HG03571 (cell line): ENCODE measurements around the gene ANKRD65.
"Not testable (repeated sequence)": the region's sequence is repeated elsewhere in the genome, so short reads cannot be mapped to it uniquely, and the experiment has no call there.

ENCODE experiments used
- ATAC-seq: cut with Tn5 transposase; IDR thresholded peaks from one replicate; pipeline ENCODE4 v1.9.1; 2021; ENCODE audit not compliant: unreplicated experiment

ANKRD65 gene

DNA sequence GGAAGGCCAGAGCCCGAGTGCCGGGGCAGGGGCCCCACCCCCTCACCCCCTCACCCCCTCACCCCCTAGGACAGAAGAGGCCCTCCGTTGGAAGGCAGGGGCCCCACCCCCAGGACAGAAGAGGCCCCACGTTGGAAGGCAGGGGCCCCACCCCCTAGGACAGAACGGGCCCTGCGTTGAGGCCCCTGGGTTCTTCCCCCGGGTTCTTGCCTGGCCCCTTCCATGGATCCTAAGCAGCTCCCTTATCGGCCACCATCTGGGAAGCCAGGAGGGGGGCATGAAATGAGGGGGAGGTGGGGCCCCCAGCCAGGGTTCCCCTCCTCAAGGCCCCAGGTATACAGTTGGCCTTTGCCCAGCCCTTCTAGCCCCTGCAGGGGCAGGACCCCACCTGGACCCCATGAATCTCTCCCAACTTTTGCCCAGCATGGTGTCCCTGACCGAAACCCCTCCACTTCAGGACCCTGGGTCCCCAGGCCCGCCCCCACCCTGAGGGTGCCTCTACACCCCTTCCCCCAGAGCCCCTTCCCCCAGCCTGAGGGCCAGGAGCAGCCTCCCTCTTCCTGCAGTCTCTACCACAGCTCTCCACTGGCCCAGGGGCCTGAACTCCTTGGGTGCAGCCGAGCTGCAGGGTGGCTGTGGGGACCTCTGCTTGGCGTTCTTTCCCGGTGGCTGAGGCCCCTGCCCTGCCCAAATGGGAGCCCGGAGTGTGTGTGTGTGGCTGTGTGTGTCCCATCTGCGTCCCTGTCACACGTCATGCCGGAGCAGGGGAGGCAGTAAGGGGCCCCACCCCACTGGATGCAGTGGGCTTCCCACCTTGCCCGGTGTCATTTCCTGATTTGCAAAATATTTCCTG lies 10.1 kb upstream of the ANKRD65 start:
- no peak for ATAC-seq

DNA sequence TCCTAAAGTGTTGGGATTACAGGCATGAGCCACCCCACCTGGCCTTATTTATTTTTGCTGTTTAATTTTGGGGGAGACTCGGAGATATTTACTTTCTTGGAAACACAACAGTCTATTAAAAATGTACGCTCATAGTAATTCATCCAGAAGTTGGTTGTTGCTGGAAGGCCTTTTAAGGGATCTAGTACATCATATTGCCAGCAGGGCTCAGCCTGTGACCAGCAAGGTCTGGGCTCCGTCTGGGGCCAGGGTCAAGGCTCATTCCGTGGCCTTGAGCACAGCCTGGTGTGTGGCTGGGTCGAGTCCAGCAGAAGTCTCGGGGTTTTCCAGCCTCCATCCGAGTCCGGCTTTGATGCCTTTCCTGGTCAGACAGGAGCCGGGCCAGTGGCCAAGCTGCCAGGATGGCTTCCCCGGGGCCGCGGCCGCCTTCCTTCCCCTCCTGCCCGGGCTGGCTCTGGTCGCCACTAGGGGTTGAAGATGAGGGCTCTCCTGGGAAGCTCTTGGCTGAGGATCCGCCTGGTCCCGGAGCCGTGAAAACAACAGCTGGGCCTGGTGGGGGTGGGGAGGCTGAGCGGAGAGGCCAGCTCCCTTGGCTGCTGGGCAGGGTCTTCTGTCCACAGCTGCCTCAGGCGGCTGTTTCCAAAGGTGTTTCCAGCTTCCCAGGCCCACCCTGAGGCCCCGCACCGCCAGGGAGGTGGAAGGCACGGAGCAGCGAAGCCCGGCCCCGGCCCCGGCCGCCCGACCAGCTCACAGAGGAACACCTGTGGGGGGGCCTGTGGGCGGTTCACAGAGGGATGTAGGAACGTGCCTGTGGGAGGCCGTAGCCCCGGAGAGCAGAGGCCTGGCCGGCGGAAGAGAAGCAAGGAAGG lies 9.3 kb upstream of the ANKRD65 start:
- no peak for ATAC-seq

DNA sequence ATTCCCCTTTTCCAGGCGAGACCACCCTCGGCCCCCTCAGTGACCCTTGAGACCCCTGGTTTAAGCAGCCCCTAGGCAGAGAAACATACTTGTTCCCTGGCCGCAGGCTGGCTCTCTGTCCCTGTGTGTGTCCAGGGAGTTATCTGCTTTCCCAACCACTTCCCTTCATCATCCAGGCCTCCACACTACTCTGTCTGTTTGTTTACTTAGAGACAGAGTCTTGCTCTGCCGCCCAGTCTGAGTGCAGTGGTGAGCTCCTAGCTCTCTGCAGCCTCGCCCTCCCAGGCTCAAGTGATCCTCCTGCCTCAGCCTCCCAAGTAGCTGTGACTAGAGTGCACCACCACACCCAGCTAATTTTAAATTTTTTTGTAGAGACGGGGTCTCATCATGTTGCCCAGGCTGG lies 8.6 kb upstream of the ANKRD65 start:
- no peak for ATAC-seq

DNA sequence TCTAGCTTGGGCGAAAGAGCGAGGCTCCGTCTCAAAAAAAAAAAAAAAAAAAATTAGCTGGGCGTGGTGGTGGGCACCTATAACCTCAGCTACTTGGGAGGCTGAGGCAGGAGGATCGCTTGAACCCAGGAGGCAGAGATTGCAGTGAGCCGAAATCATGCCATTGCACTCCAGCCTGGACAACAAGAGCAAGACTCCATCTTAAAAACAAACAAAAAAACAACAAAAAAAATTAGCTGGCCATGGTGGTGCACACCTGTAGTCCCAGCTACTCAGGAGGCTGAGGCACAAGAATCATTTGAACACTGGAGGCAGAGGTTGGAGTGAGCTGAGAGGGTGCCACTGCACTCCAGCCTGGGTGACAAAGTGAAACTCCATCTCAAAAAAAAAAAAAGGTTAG lies 7.9 kb upstream of the ANKRD65 start:
- ATAC-seq, result not testable (repeated sequence)

DNA sequence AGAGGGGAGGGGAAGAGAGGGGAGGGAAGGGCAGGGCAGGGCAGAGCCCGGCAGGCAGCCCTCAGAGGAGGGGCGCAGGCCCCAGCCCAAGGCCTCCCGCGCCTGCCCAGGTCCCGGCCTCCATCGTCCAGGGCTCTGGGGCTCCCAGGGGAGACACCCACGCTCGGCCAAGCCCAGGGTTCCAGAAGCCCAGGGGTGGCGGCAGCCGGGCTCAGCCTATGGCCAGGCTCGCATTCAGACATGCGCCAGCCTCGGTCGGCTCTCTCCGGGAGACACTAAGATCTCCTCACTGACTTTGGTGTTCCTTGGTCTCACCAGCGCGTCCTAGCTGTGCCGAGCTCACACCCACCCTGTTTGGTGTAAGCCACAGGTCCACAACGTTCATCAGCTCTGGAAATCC lies 7.1 kb upstream of the ANKRD65 start:
- ATAC-seq, result no peak

DNA sequence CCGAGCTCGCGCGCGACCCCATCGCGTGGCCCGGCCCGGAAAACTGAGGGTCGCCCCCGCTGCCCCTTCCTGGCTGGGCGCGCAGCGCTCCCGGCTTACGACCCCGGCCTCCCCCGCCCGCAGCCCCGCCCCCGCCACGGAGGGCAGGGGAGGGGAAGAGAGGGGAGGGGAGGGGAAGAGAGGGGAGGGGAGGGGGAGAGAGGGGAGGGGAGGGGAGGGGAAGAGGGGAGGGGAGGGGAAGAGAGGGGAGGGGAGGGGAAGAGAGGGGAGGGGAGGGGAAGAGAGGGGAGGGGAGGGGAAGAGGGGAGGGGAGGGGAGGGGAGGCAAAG lies 6.7 kb upstream of the ANKRD65 start:
- no peak for ATAC-seq

DNA sequence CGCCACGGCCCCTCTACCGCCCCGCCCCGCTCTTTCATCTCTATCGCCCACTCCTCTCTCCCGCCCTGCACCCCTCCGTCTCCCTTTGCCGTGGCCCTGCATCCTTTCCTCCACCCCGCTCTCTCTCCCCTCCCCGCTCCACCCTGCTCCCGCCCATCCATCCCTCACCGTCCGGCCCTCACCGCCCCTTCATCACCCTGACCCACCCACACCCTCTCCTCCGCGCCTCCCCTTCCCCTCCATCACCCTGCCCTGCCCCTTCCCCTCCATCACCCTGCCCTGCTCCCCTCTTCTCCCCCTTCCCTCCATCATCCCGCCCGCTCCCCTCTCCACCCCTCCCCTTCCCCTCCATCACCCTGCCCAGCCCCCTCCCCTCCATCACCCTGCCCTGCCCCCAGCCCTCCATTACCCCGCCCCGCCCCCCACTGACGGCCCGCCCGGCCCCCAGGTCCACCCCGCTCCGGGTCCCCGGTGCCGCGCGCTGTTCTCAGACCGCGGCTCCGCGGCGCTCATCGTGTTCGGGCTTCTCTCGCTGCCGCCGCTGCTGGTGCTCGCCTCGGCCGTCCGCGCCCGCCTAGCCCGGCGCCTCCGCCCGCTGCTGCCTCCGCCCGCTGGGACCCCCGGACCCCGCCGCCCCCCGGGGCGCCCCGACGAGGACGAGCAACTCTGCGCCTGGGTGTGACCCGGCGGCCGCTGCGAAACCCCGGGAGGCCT lies 6.2 kb upstream of the ANKRD65 start:
- ATAC-seq, result no peak

DNA sequence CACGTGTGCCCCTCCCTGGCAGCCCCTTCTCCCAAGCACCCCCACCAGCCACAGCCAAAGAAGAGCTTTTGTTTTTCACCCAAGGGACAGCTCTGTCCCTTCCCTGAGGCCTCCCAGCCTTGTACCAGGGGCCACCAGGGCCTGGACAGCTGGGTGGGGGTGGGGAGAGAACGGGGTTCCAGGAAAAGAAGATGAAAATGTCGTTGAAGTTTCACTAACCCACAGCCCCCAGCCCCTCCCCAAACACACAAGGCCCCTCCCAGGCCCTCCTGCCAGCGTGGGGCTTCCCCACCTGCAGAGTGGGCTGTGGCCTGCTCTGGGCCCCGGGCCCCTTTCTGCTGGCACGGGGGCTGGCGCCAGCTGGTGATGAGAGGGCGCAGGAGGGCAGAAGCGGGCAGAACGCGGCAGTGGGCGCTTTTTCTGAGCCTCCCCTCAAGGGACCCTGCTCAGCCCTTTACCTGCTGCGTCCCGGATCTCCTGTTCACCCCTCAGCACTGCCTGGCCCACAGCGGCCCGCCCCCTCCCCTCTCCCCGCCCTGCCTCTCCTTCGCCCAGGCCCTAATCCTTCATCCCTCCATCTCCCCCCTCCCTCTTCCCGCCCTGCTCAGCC lies 5.5 kb upstream of the ANKRD65 start:
- no peak for ATAC-seq

DNA sequence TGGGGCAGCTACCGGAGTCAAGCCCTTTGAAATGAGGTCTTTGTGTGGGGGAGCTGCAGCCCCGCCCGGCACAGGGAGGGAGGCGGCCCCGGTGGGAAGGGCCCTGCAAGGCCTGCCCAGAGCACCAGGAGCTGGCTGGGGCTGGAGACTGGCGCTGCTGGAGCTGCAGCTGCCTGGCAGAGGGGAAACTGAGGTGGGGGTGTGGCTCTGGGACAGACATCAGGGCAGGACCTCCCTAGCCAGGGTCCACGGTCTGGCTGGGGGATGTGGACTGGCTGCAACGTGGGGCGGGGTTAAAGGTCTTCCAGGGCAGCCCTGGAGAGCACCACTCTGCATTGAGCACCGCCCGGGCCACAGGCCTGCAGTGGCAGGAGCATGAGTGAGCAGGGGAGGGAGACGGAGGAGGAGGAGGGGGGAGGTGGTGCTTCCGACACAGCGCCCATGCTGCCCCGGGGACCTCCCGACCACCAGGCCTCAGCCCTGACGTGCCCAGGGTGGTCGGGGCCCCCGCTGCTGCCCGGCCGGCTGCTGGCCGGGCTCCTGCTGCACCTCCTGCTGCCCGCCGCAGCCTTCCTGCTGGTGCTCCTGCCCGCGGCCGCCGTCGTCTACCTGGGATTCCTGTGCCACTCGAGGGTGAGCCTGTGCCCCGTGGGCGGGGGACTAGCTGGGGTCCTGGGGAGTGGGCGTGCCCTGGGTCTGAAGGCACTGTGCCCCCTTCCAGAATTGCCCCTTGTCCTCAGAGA lies 4.8 kb upstream of the ANKRD65 start:
- no peak for ATAC-seq

DNA sequence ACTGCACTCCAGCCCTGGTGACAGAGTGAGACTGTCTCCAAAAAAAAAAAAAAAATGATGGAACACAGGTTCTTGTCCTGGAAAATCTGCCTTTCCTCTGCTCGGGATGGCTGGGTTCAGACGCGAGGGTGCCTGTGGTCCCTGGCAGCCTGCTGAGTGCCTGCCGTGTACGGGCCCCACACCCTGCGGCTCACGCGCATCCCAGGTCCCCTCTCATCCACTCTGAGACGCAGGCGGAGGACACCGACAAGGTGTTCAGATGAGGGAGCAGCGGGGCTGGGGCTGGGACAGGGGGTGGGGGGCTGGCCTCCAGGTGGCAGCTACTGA lies 4.3 kb upstream of the ANKRD65 start:
- ATAC-seq, result no peak

DNA sequence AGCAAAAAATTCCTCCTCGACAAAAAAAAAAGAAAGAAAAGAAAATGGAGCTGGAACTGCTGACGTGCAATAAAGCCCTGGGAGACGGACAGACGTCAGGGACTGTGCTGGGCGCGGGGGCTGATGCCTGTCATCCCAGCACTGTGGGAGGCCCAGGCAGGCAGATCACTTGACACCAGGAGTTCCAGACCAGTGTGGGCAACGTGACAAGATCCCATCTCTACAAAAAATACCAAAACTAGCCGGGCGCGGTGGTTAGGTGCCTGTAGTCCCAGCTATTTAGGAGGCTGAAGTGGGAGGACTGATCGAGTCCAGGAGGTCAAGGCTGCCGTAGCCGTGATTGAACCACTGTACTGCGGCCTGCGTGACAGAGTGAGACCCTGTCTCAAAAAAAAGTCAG lies 3.6 kb upstream of the ANKRD65 start:
- no peak for ATAC-seq

DNA sequence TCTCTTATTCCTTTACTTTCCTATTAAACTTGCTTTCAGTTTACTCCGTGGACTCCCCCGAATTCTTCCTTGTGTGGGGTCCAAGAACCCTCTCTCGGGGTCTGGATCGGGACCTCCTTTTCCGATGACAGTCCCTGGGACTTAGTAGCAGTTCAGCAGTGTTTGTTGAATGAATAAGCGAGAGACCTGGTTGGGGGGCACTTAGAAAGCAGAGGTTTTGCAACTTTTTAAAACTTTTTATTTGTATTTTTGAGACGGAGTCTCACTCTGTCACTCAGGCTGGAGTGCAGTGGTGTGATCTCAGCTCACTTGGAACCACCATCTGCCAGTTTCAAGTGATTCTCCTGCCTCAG lies 2.1 kb upstream of the ANKRD65 start:
- no peak for ATAC-seq

DNA sequence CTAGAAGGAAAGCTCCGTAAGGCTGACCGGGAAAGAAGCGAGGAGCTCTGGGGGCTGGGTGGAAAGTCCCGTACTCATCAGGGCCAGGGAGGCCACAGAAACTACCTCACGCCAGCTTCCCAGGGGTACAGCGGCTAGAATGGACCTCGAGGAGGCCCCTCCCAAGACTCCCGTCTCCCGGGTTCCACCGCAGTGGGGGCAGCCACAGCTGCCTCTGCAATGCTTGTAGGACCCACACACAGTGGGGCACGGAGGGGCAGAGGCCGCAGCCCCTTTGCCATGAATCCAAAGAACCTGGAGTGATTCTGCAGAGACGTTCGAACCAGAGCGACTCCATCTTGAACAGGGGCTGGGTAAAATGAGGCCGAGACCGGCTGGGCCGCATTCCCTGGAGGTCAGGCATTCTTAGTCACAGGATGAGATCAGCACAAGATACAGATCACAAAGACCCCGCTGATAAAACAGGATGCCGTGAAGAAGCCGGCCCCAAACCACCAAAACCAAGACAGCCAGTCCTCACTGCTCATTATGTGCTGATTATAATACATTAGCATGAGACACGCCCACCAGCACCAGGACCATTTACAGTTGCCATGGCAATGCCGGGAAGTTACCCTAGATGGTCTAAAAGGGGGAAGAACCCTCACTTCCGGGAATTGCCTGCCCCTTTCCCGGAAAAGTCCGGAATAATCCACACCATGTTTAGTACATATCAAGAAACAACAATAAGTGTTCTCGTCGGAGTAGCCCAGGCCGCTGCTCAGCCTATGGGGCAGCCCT lies 1.6 kb upstream of the ANKRD65 start:
- ATAC-seq, result no peak

DNA sequence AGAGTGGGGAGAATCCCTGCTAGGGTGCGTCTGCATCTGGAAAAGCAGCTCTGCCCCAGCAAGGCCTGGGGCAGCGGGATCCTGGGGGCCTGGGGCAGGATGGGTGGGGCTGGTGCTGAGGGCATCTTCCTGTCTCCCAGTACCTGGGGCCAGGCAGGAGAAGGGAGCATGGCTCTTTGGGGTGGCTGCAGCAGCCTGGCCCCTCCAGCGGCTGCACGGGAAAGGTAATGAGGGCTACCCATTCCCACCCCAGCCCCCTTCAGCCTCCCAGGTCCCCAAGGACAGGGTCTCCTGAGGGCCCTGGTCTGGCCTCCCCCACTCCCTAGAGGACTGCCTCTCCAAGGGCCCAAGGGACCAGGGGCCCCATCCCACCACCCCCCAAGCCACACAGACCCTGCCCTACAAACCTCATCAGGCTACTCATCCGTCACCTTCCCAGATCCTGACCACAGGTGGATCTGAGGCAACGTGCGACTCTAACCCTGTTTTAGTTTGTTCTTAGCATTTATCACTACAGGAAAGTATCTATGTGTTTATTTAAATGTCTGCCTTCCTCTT lies 910 bp upstream of the ANKRD65 start:
- no peak for ATAC-seq

DNA sequence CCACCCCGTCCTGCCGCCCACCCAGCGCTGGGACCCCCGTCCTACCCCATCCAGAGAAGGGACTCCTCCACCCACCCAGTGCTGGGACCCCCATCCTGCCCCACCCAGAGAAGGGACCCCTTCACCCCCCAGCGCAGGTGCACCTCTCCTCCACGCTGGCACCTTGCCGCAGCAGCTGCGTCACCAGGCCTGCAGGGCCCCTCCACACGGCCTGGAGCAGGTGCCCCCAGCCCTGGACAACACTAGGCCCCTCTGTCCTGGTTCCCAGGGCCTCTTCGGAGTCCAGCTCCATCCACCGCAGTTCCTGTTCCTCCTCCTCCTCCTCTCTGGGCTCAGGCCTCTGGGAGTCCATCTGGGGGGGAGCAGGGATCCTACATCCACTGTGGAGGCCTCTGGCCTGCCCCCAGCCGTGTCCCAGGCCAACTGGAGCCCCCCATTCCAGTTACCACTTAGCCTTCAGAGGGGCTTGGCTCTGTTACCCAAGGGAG lies 378 bp downstream of the ANKRD65 start:
- ATAC-seq, result no peak

DNA sequence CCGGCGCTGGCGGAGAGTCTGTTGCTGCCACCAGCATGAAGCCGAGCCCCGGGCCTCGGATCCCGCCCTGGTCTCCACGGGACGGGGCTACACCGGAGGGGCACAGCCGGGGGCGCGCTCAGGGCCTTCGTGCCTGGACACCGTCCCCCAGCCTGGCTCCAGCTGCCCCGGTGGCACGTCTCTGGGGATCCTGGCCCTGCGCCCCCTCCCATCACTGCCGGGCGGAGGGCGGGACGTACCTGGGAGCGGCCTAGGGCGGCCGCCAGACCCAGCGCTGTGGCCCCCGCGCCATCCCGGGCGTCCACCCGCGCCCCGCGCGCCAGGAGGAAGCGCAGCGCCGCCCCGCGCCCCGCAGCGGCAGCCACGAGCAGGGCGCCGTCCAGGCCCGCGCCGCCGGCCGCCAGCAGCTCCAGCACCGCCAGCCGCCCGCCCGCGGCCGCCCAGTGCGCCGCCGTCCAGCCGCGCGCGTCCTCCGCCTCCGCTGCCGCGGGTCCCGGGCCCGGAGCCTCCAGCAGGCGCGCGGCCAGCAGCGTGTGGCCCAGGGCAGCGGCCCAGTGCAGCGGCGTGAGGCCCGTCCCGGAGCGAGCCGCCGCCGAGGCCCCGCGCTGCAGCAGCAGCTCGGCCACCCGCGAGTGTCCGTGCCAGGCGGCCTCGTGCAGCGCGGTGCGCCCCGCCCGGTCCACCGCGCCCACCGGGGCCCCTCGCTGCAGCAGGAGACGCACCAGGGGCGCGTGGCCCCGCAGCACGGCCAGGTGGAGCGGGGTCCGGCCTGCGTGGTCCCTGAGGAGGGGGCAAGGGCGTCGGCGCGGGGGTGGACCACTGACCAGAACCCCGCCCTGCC lies 1.0 kb downstream of the ANKRD65 start:
- no peak for ATAC-seq

DNA sequence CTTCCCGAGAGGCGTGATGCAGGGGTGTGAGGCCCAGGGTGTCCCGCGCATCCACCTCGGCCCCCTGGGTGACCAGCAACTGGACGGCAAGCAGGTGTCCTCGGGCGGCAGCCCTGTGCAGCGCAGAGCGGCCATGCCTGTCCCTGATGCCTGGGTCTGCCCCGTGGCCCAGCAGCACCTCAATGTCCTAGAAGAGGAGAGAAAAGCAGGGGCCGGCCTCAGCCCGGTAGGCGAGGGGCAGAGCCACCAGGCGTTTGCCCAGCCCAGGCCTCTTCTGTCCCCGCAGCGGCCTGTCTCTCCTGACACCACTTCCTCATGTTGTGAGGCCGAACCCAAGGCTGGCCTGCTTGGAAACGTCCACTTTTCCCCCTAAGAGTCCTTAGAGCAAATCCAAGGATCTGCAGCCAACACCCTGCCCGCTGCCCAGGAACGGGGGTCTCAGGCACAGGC lies 1.7 kb downstream of the ANKRD65 start:
- ATAC-seq, result no peak

DNA sequence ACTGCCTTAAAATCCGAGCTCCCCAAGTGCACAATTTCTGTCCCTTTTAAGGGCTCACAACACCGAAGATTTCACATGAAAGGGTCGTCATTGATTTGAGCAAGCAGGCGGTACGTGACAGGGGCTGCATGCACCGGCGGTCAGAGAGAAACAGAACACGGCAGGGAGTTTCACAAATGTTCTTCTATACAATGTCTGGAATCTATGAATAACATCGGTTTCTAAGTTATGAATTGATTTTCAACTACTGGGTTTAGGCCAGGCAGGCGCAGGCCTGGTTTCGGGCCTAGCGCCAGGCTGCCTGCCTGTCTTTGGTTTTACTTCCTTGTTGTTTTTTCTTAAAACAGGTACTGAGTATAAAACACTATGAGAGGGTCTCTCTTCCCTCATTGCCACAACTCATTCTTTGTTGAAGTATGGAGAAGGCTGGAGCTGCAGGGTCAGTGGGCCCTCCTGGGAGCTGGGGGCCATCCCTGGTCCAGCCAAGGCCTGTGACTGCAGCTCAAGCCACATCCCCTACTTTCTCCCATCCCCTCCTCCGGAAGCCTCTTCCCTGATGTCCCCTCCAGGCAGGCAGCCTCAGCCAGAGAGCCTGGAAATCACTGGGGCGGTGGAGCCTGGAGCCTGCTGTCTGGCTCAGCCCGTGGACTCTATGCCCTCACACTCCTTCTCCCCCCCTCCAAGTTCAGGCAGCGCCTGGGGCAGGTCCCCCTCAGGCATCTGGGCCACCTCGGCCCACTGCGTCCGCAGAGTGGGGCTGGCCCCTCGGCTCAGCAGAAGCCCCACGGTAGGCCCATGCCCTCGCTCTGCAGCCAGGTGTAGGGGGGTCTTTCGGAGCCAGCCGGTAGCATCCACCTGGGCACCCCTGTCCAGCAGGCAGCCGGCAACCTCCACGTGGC lies 2.4 kb downstream of the ANKRD65 start:
- no peak for ATAC-seq
